IPS-18c (cell line): ENCODE results near the gene MAPK12.
"Not testable (repeated sequence)": the region's sequence is repeated elsewhere in the genome, so short reads cannot be mapped to it uniquely, and the experiment has no call there.

ENCODE experiments used
- H3K4me3 ChIP-seq: 2 replicates; pipeline ENCODE4 v1.7.0; 2013; ENCODE audit warnings: low read depth, mild to moderate bottlenecking, low read length, moderate library complexity; ENCODE audit not compliant: insufficient read depth
- H3K9me3 ChIP-seq: one replicate; pipeline ENCODE4 v1.6.1; 2013; ENCODE audit warnings: mild to moderate bottlenecking, low read length, moderate library complexity; ENCODE audit not compliant: control insufficient read depth, insufficient read depth

The MAPK12 gene

DNA sequence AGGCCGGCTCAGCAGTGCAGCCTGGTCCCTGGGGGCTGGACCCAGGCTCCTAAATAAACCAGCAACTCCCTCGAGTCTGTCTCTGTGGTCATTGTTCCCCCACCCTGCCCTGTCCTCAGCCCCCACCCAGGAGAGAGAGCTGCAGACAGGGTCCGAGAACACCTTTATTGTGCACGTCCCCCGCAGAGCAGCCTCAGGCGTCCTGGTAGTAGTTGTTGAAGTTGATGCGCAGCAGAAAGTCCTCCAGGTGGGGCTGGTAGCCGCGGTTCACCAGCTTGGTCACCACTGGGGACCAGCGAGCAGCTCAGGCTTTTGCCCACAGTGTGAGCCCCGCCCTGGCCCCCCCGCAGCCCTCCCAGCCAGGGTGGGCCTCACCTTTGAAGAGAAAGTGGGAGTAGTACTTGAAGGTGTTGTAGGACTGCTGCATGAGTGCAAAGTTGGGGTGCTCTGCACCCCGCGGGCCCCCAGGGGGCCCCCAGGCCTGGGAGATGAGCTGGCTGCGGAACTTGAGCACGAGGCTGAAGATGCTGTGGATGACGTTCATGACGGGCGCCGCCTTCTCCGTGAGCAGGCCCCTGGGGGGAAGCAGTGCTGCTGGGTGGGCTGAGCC, 43.8 kb downstream of the MAPK12 start:
- no peak overlapping the region for H3K4me3 ChIP-seq
- H3K9me3 ChIP-seq, result peaks cover 2% of the 10 kb centered on the region

DNA sequence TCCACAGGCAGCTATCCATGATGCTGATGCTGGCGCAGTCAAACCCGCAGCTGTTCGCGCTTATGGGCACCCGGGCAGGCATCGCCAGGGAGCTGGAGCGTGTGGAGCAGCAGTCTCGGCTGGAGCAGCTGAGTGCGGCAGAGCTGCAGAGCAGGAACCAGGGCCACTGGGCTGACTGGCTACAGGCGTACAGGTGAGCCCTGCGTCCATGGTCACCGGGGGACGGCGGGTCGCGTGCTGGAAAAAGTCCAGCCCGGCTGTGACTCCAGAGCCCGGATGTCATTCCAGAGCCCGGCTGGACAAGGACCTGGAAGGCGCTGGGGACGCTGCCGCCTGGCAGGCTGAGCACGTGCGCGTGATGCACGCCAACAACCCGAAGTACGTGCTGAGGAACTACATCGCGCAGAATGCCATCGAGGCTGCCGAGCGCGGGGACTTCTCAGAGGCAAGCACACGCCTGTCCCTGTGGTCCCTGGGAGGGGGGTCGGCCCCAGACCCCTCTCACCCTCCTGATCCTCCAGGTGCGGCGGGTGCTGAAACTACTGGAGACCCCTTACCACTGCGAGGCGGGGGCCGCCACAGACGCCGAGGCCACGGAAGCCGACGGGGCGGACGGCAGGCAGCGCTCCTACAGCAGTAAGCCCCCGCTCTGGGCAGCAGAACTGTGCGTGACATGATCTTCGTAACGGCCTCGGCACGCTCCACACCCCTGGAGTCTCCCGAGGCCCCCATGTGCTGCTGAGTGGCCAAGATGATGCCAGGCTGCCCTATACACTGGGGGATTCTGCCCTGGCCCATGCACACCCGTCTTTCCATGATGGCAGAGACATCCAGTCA, 44.6 kb downstream of the MAPK12 start:
- no peak overlapping the region for H3K4me3 ChIP-seq
- peaks cover 2% of the 10 kb centered on the region for H3K9me3 ChIP-seq

- Histone ChIP-seq H3K4me3 (no peak overlapping the region), H3K9me3 (no peaks in the 10 kb centered on the region)
Measured at GRCh38 chr22:50216055-50216683, 45.3 kb downstream of the MAPK12 start.

DNA sequence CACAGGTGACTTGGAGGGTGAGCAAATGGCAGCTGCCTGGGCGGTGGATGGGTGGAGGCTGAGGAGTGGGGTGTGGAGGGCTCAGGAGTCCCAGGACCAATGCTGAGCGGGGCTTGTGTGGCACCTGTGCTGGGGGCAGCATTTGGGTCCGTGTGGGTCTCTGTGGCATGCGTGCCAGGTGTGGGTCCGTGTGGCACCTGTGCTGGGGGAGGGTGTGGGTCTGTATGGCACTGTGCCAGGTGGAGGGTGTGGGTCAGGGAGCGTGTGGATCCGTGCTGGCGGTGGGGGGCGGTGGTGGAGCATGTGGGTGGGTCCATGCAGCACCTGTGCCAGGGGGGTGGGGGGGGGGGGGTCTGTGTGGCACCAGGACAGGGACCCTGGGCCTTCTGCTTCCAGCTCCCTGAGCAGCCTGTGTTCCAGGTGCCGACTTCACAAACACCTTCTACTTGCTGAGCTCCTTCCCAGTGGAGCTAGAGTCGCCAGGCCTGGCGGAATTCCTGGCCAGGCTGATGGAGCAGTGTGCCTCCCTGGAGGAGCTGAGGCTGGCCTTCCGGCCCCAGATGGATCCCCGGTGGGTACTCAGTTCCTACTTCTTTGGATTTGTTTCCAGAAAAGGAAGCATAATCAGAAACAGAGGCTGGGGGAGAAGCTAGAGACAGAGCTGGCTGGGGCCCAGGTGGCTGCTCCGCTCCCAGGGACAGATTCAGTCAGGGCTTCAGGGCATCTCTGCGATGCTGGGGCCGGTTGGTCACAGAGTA, 46.0 kb downstream of the MAPK12 start:
- H3K4me3 ChIP-seq, result no peak overlapping the region
- no peaks in the 10 kb centered on the region for H3K9me3 ChIP-seq

DNA sequence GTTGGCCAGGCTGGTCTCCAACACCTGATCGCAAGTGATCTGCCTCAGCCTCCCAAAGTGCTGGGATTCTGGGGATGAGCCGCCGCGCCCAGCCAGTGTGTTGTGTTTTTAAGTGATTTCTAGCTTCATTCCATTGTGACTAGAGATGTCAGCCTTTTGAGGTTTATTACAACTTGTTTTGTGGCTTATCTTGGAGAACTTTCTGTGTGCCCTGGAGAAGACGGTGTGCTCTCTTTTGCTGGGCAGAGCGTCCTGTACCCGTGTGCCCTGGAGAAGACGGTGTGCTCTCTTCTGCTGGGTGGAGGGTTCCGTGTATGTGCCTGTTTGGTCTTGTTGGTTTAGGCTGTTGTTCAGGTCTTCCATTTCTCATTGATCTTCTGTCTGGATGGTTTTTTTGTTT, 48.2 kb downstream of the MAPK12 start:
- Histone ChIP-seq H3K4me3 (no peak overlapping the region), H3K9me3 (no peaks in the 10 kb centered on the region)

GRCh38 chr22:50211147-50211546, 50.3 kb downstream of the MAPK12 start:
- no peak overlapping the region for H3K4me3 ChIP-seq
- no peaks in the 10 kb centered on the region for H3K9me3 ChIP-seq

DNA sequence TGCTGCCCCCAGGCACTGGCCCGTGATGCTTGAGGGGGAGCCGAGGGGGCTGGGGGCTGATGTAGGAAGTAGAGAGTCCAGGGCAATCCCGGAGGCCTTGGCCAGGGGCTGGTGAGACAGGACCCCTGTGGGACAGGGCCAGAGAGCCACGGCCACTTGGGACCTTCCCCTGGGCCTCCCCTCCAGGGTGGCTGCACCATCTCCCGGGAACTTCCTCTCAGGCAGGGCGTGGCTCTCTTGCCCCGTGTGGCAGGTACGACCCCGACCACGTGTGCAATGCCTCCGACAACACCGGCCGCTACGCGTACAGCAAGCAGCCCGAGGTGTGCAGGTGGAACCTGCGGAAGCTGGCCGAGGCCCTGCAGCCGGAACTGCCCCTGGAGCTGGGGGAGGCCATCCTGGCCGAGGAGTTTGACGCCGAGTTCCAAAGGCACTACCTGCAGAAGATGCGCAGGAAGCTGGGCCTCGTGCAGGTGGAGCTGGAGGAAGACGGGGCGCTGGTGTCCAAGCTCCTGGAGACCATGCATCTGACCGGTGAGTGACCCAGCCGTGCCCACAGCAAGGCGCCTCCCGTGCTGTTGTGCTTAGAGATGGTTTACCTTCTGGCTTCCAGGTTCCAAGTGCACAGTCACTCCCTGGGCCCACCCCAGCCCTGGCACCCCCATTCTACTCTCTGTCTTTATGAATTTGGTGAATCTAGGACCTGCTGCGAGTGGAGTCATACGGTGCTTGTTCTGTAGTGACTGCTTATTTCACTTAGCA, 50.9 kb downstream of the MAPK12 start:
- H3K9me3 ChIP-seq, result no peaks in the 10 kb centered on the region
- no peak overlapping the region for H3K4me3 ChIP-seq

GRCh38 chr22:50209893-50210292, 51.6 kb downstream of the MAPK12 start:
- no peak overlapping the region for H3K4me3 ChIP-seq

GRCh38 chr22:50208939-50209892, 52.3 kb downstream of the MAPK12 start:
- H3K4me3 ChIP-seq, result no peak overlapping the region
- H3K9me3 ChIP-seq, result no peaks in the 10 kb centered on the region

More at GRCh38 chr22:50209893-50210292, 51.6 kb downstream of the MAPK12 start:
- no peaks in the 10 kb centered on the region for H3K9me3 ChIP-seq

DNA sequence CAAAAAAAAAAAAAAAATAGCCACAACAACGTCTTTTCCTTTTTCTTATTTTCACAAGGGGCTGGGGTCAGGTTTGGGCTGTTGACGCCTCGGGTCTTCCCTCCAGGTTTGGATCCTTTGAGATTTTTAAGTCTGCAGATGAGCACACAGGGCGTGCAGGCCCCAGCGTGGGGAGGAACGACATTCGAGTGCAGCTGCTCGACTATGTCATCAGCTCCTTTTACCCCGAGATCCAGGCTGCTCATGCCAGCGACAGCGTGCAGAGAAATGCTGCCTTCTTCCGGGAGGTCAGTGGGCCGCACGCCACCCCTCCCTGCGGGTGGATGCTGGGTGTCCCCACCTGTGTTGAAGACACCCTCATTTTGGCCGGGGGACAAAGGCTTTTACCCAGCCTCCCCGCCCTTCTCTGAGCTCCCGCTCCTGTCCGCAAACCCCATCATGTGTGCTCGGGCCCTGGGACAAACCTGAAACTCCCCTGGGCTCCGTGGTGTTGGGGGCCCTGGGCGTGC, 53.0 kb downstream of the MAPK12 start:
- Histone ChIP-seq H3K9me3 (no peaks in the 10 kb centered on the region), H3K4me3 (no peak overlapping the region)

- Histone ChIP-seq H3K9me3 (no peaks in the 10 kb centered on the region), H3K4me3 (no peak overlapping the region)
Measured at GRCh38 chr22:50207383-50208140, 53.9 kb downstream of the MAPK12 start.

DNA sequence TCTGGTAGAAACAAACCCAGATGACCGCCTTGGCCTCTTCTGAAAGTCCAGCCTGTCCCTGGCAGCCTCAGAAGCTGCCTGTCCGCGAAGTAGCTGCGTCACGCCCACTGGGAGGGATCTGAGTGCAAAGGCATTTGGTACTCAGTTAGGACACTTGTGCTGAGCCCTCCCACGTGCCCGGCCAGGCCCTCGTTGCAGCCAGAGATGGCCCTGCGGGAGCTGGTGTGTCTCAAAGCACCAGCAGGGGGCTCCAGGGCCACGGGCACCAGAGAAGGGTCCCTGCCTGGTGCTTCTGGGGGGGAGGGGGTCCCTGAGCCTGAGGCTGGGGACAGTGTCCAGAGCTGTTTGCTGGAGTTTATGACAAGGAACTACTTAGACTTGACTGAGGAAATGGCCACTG, 54.9 kb downstream of the MAPK12 start:
- no peaks in the 10 kb centered on the region for H3K9me3 ChIP-seq

GRCh38 chr22:50205781-50206569, 55.5 kb downstream of the MAPK12 start:
- no peaks in the 10 kb centered on the region for H3K9me3 ChIP-seq
- H3K4me3 ChIP-seq, result no peak overlapping the region

More for the DNA sequence above, 54.9 kb downstream of the MAPK12 start:
- no peak overlapping the region for H3K4me3 ChIP-seq

GRCh38 chr22:50204998-50205397, 56.5 kb downstream of the MAPK12 start:
- H3K9me3 ChIP-seq, H3K4me3 ChIP-seq: not testable (repeated sequence)
